Measurements from ENCODE around the gene RUNX2.

GRCh38 chr6:45684476-45684875 lies 356.3 kb downstream of the RUNX2 start:
- TF ChIP-seq FOXM1 (IDR thresholded peaks at IDR 0.05; ENCODE audit: low read depth, low read length) (no peak), RAD21 (IDR thresholded peaks at IDR 0.05; ENCODE audit: insufficient read depth, low read depth, low read length) (no peak)
